Germinal center (tissue), 1 donor: ENCODE data around the gene SFXN5.

Experiments used
- DNase-seq: peaks from one replicate; pipeline ENCODE4 v3.0.0; 2012; ENCODE audit warnings: mixed read lengths, low spot score

SFXN5 gene

DNA sequence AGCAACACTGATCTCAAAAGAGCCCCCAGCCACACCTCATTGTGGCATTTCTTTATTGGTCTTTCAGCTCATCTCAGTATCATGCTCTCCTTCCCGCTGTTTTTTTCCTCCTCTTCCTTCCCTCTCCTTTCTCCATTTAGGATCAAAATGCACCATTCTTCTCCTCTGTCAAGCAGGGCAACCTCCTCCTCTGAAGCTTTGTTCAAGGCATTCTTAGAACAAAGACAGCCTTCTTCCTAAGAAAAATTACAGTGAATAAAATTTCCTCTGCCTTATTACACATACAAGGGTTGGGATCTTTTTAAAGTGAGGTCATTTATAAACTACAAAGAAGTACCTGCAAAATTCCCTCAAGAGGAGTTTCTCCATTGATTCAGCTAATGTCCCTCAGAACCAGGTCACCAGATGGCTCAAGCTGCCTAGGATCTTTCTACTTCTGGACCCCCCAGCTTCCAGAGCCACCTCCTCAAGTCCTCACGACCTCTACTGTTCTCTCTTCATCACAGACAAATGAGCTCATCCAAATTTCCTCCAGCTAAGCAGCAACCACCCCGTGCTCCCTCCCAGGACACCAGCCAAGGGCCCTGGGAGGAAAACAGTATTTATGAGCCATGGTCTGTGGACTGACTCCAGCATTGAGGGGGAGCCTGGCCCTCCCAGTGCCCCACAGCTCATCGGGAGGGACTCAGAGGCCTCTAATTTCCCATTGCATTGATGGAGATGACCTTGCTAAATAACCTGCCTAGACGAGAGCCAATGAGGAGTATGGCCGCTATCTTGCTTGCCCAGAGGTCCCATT lies 18.0 kb downstream of the SFXN5 start:
- DNase-seq: no peak

- DNase-seq: no peak
Measured at GRCh38 chr2:73050121-73050545, 21.4 kb downstream of the SFXN5 start.

GRCh38 chr2:73043929-73044832 lies 27.3 kb downstream of the SFXN5 start:
- no peak for DNase-seq

- no peak for DNase-seq
Measured at GRCh38 chr2:73043276-73043675, 28.2 kb downstream of the SFXN5 start.

GRCh38 chr2:73037947-73038585 lies 33.4 kb downstream of the SFXN5 start:
- DNase-seq: no peak

- no peak for DNase-seq
Measured at GRCh38 chr2:73036766-73037165, 34.7 kb downstream of the SFXN5 start.

DNA sequence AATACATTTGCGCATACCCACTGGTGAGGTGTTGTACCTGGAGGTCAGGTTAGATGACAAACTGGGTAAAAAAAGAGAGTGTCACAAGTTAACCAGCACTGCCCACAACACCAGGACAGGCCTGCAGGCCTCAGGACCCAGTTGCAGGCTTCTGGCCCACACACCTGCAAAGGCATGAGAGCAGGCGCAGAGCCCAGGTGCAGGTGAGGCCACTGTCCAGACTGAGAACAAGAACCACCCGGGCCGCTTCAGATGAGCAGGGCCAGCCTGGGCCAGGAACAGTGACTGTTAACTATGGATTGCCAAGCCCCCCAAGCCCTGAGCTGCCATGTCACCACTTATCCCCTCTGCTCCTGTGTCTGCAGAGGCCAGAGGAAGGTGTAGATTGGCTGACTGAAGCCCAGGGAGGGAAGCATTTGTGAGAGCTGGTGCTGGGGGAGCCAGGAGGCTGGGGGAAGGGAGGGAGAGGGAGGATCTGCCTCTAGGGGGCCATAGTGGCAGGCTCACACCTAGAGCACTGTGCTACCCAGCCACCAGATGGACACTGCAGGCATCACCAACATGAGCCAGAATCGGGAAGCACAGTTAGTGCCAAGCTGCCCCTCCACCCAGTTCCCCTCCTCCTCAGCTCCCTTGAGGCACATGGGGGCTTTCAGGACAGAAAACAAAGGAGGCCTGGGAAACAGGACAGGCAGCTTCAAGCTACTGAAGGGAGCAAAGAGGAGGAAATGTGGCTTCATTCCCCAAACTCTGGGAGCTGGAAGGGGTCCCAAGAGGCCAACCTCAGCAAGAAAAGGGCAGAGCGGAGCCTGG lies 35.4 kb downstream of the SFXN5 start:
- no peak for DNase-seq

DNA sequence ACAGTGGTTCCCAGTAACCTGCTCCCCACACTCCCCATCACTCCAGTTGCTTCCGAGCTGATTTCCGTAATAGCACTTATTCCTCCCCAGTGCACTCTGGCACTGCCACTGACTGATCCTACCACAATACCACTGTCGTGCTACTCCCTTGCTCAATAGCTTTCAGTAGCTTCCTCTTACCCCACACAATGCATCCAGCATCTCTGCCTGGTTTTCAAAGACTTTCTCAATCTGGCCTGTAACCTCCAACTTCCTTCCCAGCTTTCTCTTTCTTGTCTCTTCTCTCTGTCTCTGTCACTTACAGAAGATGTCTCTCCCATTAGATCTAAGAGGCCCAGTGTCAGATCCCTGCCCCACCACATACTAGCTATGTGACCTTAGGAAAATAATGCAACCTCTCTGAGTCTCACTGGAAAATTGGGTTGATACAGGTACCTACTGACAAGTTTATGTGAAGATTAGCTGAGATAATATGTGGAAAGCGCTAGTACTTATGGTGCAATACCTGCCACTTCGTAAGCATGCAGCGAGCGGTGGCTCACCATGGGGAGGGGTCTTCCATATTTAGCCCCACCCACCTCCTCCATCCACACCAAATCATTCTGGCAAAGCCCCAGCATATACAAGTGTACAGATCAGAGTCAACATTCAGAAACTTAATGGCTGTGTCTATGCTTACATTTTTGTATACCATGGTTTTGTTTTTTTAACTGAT lies 36.7 kb downstream of the SFXN5 start:
- DNase-seq: no peak

DNA sequence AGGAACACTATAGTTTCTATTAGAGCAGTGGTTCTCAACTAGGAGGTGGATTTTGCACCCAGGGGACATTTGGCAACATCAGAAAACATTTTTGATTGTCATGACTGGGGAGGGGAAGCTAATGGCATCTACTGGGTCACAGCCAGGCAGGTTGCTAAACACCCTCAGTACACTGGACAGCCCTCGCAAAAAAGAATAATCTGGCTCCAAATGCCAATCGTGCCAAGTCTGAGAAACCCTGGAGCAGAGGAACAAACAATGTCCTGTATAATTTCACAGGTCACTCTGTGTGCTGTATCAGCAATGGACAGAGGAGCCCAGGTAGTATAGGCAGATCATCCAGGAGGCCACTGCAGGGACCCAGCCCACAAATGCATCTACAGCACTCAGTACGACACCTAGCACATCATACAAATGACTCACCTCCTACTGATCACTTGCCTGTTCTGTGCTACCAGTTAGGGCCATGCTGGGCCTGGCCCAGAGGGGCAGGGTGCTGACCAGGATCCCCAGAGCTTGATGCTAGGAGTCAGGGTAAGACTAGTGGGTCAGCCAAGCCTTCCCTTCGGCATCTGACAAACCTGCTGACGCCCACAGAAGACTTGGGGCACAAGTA lies 37.6 kb downstream of the SFXN5 start:
- peak; percentile 10 for DNase-seq

- DNase-seq: no peak
Measured at GRCh38 chr2:73033142-73033765, 38.3 kb downstream of the SFXN5 start.

DNA sequence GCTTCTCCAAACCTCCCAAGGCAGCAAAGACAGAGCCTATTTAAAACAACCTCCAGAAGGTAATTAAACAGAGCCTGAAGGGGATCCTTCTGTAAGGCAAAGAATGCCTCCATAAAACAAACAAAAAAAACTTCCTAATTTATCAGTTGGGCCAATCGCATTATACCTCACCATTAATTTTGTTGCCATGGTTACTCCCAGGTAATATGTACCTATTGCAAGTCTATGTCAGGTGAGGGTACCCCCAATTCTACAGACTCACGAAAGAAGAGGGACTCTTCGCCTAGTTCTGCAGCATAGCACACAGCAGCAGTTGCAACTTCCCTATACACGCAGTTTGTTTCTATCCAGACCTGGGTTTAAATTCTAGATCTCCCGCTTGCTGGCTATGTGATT lies 38.8 kb downstream of the SFXN5 start:
- no peak for DNase-seq

DNA sequence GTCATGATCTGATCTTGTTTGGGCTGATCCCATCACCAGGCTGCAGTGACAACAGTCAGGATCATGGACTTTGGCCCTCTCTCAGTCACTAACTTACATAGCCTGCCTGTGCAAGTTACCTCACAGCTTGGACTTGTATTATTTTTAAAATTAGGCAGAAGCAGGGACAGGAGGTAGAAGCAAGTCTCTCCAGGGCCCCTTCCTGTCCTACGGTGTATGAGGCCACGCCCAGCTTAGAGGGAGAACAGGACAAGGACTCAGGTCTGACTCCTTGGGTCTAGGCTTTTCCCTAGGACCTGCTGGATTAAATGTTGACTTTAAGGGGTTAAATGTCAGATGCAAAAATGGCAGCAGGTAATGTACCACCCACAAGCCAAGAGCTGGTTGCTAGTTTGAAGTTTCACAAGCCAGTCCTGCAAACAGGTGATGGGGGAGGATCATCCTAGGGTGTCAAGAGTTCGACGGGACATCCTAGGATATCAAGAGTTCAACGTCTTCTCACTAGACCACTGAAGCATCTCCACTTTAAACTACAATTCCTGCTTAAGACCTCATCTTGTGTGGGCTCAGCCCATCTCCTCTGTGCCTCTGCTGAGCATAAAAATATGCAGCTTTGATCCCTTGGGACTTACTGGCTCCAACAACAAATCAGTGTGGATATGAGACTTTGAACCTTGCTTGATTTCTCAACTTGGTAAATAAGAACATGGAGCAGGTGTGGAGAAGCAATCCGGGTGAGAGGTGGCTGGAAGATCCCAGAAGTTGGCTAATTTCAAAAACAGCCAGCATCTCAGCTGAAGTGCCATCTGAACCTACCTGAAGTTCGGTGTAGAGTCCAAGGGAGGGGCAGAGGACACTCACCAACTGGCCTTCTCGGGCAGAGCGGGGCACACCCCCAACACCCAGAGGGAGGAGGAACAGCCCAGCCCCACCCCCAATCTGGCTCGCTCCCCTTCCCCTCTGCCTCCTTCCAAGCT lies 39.5 kb downstream of the SFXN5 start:
- no peak for DNase-seq

- no peak for DNase-seq
Measured at GRCh38 chr2:73031095-73031678, 40.3 kb downstream of the SFXN5 start.

DNA sequence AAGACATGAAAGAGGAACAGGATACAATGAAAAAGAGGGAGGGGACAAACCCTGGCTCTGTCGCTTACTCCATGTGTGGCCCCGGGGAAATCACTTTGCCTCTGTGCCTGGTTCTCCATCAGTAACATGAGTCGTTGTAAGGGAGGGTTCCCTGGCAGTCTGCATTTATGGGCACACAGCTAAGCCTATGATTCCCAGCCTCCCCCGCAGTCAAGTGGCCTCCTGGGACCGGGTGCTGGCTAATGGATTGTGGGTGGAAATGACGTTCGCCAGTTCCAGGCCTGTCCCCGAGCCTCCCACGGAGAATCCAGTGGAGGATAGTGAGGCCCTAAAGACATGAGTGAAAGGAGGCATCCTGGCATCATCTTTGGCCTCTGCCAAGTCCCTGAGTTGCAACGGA lies 42.7 kb downstream of the SFXN5 start:
- no peak for DNase-seq

DNA sequence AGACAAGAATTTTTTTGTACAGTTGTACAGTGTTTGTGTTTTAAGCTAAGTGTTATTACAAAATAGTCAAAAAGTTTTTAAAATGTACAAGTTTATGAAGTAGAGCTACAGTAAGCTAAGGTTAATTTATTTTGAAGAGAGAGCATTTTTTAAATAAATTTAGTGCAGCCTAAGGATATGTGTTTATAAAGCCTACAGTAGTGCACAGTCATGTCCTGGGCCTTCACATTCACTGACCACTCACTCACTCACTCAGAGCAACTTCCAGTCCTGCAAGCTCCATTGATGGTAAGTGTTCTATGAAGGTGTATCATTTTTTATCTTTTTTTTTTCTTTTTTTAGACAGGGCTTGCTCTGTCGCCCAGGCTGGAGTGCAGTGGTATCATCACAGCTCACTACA lies 44.2 kb downstream of the SFXN5 start:
- DNase-seq: no peak

GRCh38 chr2:73023497-73023896 lies 48.0 kb downstream of the SFXN5 start:
- no peak for DNase-seq

DNA sequence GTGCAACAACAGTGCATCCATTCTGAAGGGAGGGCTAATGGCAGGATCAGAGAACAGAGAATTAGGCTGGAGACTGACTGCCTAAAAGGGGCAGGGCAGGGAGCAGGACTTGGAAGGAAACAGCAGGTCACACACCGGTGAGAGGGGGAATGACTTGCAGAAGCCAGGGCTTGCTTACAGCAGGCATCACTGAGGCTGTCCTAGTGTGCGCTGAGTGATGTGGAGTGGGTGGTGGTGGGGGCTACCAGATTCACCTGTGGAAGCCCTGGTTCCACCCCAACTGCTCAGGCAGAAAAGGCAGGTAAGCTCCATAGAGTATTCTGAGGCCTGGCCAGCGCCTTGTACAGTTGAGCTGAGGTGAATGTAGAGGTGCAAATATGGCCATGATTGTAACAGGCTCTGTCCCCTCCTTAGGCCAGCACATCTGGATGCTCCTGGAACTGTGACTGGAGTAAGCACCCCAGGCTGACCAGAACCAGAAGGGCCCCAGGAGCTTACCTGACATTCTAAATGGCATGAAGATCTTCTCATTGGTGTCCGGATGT lies 49.4 kb downstream of the SFXN5 start:
- no peak for DNase-seq

- DNase-seq: no peak
Measured at GRCh38 chr2:73021371-73022010, 50.0 kb downstream of the SFXN5 start.
